IMR-90 (cell line): ENCODE data around the gene FNTB. TPM values are rescaled to one million over a fixed set of nuclear protein-coding genes. Genes with fewer than 3 reads are reported as not detected.

Source experiments
- ATAC-seq: fragments of 200-7000 bp; cut with Tn5 transposase; 2 replicates; pipeline ENCODE4 v1.9.1; 2020; ENCODE audit warnings: low read depth, mild to moderate bottlenecking, moderate library complexity
- BruUV-seq: library from RNA; stranded (reverse); fragments of 400-500 nt; replicated peaks from 2 replicates; lab custom pipeline; 2021; lab: Mats Ljungman, UMichigan
- CTCF ChIA-PET: fragments of 300-600 bp; formaldehyde crosslinking; extraction: SDS; loops from one replicate; lab custom pipeline; 2021; ENCODE audit warnings: antibody characterized with exemption; lab: Yijun Ruan, JAX
- POLR2A ChIA-PET: fragments of 300-600 bp; sonication (Branson Sonifier 250); formaldehyde crosslinking; loops from one replicate; lab custom pipeline; 2022; ENCODE audit warnings: antibody characterized with exemption; ENCODE audit not compliant: unreplicated experiment; lab: Charles Lee
- DNase-seq: peaks from one replicate; pipeline ENCODE4 v3.0.0; 2013
- H2AFZ ChIP-seq: replicated peaks from 2 replicates; pipeline ENCODE3; 2013; ENCODE audit warnings: low read length, mild to moderate bottlenecking; ENCODE audit not compliant: poor library complexity
- H2AK5ac ChIP-seq: 2 replicates; pipeline ENCODE4 v1.6.1; 2013; ENCODE audit warnings: low read depth, low read length, inconsistent platforms
- H2AK9ac ChIP-seq: replicated peaks from 2 replicates; pipeline ENCODE3; 2013; ENCODE audit warnings: mild to moderate bottlenecking, low read depth, low read length, moderate library complexity; ENCODE audit not compliant: poor library complexity
- H2BK120ac ChIP-seq: 2 replicates; pipeline ENCODE4 v1.6.1; 2013; ENCODE audit warnings: low read depth, low read length, inconsistent platforms
- H2BK15ac ChIP-seq: 3 replicates; pipeline ENCODE4 v1.6.1; 2013; ENCODE audit warnings: low read depth, low read length, inconsistent platforms
- H2BK20ac ChIP-seq: 2 replicates; pipeline ENCODE4 v1.6.1; 2013; ENCODE audit warnings: low read depth, mild to moderate bottlenecking, inconsistent platforms, low read length, moderate library complexity
- H2BK5ac ChIP-seq: 2 replicates; pipeline ENCODE4 v1.6.1; 2013; ENCODE audit warnings: mild to moderate bottlenecking, low read depth, low read length, inconsistent platforms; ENCODE audit not compliant: poor library complexity, severe bottlenecking
- H3K14ac ChIP-seq: replicated peaks from 2 replicates; pipeline ENCODE4 v1.6.1; 2013; ENCODE audit warnings: low read depth, low read length, inconsistent platforms
- H3K18ac ChIP-seq: 2 replicates; pipeline ENCODE4 v1.6.1; 2013; ENCODE audit warnings: low read depth, low read length, control low read depth
- H3K23ac ChIP-seq: 2 replicates; pipeline ENCODE4 v1.6.1; 2013; ENCODE audit warnings: low read depth, low read length, inconsistent platforms
- H3K27ac ChIP-seq: 2 replicates; pipeline ENCODE4 v1.5.1; 2013; ENCODE audit warnings: mild to moderate bottlenecking, control low read depth, low read length; ENCODE audit not compliant: insufficient read depth
- H3K27me3 ChIP-seq: 2 replicates; pipeline ENCODE4 v1.6.1; 2013; ENCODE audit warnings: low read length; ENCODE audit not compliant: control insufficient read depth, insufficient read depth
- H3K36me3 ChIP-seq: 2 replicates; pipeline ENCODE4 v1.6.1; 2013; ENCODE audit warnings: low read length, mixed read lengths; ENCODE audit not compliant: control insufficient read depth, insufficient read depth
- H3K4ac ChIP-seq: 2 replicates; pipeline ENCODE4 v1.6.1; 2013; ENCODE audit warnings: low read depth, low read length, inconsistent platforms
- H3K4me1 ChIP-seq: 2 replicates; pipeline ENCODE4 v1.6.1; 2013; ENCODE audit warnings: low read length, mixed read lengths; ENCODE audit not compliant: control insufficient read depth, insufficient read depth
- H3K4me2 ChIP-seq: 2 replicates; pipeline ENCODE4 v1.6.1; 2013; ENCODE audit warnings: low read depth, mild to moderate bottlenecking, control low read depth, low read length, moderate library complexity
- H3K4me3 ChIP-seq: 2 replicates; pipeline ENCODE4 v1.5.1; 2013; ENCODE audit warnings: low read depth, mild to moderate bottlenecking, control low read depth, low read length, moderate library complexity; ENCODE audit not compliant: insufficient read depth
- H3K56ac ChIP-seq: 2 replicates; pipeline ENCODE4 v1.6.1; 2013; ENCODE audit warnings: low read length, inconsistent platforms; ENCODE audit not compliant: insufficient read depth; ENCODE audit errors: extremely low read depth
- H3K79me1 ChIP-seq, 2 experiments: 2 replicates each; pipeline ENCODE4 v1.6.1; 2013; ENCODE audit warnings: low read length in 2 of 2, inconsistent platforms in 1 of 2, low read depth in 1 of 2
- H3K9ac ChIP-seq: 2 replicates; pipeline ENCODE4 v1.6.1; 2013; ENCODE audit warnings: low read depth, low read length, control low read depth
- H3K9me1 ChIP-seq: 2 replicates; pipeline ENCODE4 v1.6.1; 2013; ENCODE audit warnings: low read length, inconsistent platforms; ENCODE audit not compliant: insufficient read depth
- H3K9me3 ChIP-seq: 2 replicates; pipeline ENCODE4 v1.6.1; 2013; ENCODE audit warnings: low read length; ENCODE audit not compliant: control insufficient read depth, insufficient read depth
- H4K20me1 ChIP-seq: 2 replicates; pipeline ENCODE4 v1.6.1; 2013; ENCODE audit warnings: low read length, inconsistent platforms; ENCODE audit not compliant: insufficient read depth
- H4K5ac ChIP-seq: 2 replicates; pipeline ENCODE4 v1.6.1; 2013; ENCODE audit warnings: mild to moderate bottlenecking, low read depth, low read length, control low read depth
- H4K8ac ChIP-seq, 2 experiments: 2 replicates each; pipeline ENCODE4 v1.6.1; 2013; ENCODE audit warnings: low read depth in 2 of 2, low read length in 2 of 2, control low read depth in 1 of 2, inconsistent platforms in 1 of 2
- H4K91ac ChIP-seq: 2 replicates; pipeline ENCODE4 v1.6.1; 2013; ENCODE audit warnings: low read depth, low read length, inconsistent platforms; ENCODE audit not compliant: insufficient read depth
- FOS ChIP-seq: fragments of 150-350 bp; IDR thresholded peaks from 2 replicates; pipeline ENCODE4 v1.6.1; 2016; ENCODE audit warnings: low read depth, low read length
- MXI1 ChIP-seq: IDR thresholded peaks from 2 replicates; pipeline ENCODE4 v1.6.1; 2012; ENCODE audit warnings: low read depth, mild to moderate bottlenecking, low read length, moderate library complexity, borderline replicate concordance
- WGBS, 2 experiments: methylation state at CpG; one replicate each; pipeline versions ENCODE4 v1.1.5 to v1.1.7; 2013; ENCODE audit warnings: missing lambda C conversion rate in 2 of 2; ENCODE audit not compliant: insufficient read length in 1 of 2; ENCODE audit errors: extremely low coverage in 2 of 2; 5-methylcytosine and 5-hydroxymethylcytosine counted together
- dilution Hi-C: fragments of 300-500 bp; cut with HindIII; formaldehyde crosslinking; loops from one replicate; pipeline ENCODE4 v1.14.3; 2018; ENCODE audit warnings: low sequenced_read_pairs; ENCODE audit not compliant: unreplicated experiment
- in situ Hi-C: fragments of 300-500 bp; cut with MboI; formaldehyde crosslinking; loops from 3 replicates; pipeline ENCODE4 v1.14.3; 2019; ENCODE audit warnings: low sequenced_read_pairs, inconsistent platforms, mixed read lengths
- intact Hi-C: fragments of 100-400 bp; cut with micrococcal nuclease; formaldehyde crosslinking; loops from 2 replicates; pipeline ENCODE4 v1.10.0; 2022
- polyA plus RNA-seq, 3 experiments: library from polyadenylated mRNA; depleted of rRNA; stranded (reverse); fragments of >200 nt; gene quantifications; 2 replicates each; pipeline ENCODE4 v1.2.3, GENCODE V29; 2012; ENCODE audit warnings: low replicate concordance in 1 of 3
- total RNA-seq: library from RNA; depleted of rRNA; stranded (reverse); fragments of >200 nt; gene quantifications from 2 replicates; pipeline ENCODE4 v1.2.3, GENCODE V29; 2012

Gene FNTB
- total and polyA plus RNA-seq, 2 of the 4 experiments (the other 2 are of a cell fraction) = 9.9 to 18.5 TPM

GRCh38 chr14:64993266-64993930 lies 6.7 kb downstream of the FNTB start:
- Histone ChIP-seq H2BK5ac (no peak overlapping the region), H3K4ac (no peak overlapping the region), H2BK15ac (no peak overlapping the region), H3K14ac (no peak overlapping the region), H3K9ac (no peak overlapping the region), H3K56ac (no peak overlapping the region), H3K36me3 (no peaks in the 10 kb centered on the region), H4K5ac (no peak overlapping the region), H2BK20ac (no peak overlapping the region), H4K91ac (no peak overlapping the region), H3K27me3 (no peaks in the 10 kb centered on the region), H3K23ac (no peak overlapping the region), H2AFZ (no peak overlapping the region), H3K9me1 (peaks cover 5% of the 10 kb centered on the region), H4K8ac (no peak overlapping the region), H3K4me1 (peaks cover 8% of the 10 kb centered on the region), H3K18ac (no peak overlapping the region), H2AK9ac (no peak overlapping the region), H2AK5ac (no peak overlapping the region), H3K27ac (no peak overlapping the region; the same call in 1 of the 2 replicates), H3K9me3 (no peaks in the 10 kb centered on the region), H2BK120ac (no peak overlapping the region), H3K4me2 (no peak overlapping the region), H3K4me3 (no peak overlapping the region), H4K20me1 (peaks cover 3% of the 10 kb centered on the region; the same call in 1 of the 2 replicates), H3K79me1 (peaks cover 16 to 54% of the 10 kb centered on the region in 2 experiments)
- TF ChIP-seq MXI1 = no peak
- no peak for TF ChIP-seq FOS
- DNase-seq (no peak), ATAC-seq (no peak)
- ChIA-PET POLR2A (no interaction called here), CTCF (interaction anchor here (1.0 to 2.8 kb wide), 2 partner anchors 13 to 26 kb away, joined by 3 to 18 read pairs; no protein-coding TSS in a partner anchor)
- intact Hi-C loops = no loop called here
- in situ Hi-C loops = no loop called here
- dilution Hi-C loops = no loop called here
- BruUV-seq = no TSS peak
- no CpG with 5 or more reads among the region's 3 CpGs for WGBS, 2 experiments
